Stimulated activated CD8-positive, alpha-beta memory T cell treated with anti-CD3 and anti-CD28 coated beads, Interleukin-15, amount 100 ng/mL, for 1 hour (primary cell): ENCODE results near the gene NFS1.

Source experiments
- DNase-seq: peaks from one replicate; pipeline ENCODE4 v3.0.0-alpha.2; 2020; ENCODE audit warnings: low read depth

Gene NFS1

GRCh38 chr20:35640724-35641123 is 58.4 kb downstream of the NFS1 start:
- DNase-seq: no peak

DNA sequence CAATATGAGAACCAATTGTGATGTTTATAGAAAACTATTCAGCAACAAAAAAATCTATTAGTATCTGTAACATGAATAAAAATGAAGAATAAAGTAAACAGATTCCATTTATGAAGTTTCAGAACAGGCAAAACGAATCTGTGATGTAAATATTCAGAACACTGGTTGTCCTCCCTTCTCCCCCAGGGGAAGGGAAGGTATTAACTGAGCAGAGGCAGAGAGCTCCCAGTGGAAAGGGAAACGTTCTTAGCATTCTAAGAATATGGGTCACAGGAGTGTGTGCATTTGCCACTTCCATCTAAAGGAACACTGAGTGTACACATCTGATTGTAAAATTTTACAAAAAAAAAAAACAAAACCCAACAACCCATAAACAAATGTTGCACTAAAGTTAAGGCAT is 60.4 kb downstream of the NFS1 start:
- DNase-seq: no peak

DNA sequence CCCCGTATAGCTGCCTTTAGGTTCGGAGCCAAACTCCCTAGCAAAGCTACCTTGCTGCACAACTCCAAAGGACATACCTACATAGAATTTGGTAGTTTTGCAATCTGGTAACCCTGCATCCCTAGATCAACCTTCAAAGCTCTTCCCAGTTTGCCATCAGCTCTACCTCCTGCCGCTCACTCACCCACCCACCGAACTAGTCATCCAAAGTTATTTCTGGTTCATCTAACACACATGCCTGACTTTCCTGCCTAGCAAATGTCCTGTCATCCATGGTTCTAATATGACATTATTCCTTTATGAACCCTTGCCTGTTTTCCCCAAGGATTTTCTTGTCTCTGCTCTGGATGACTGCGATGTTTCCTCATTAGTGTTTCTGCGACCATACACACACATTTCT is 61.9 kb downstream of the NFS1 start:
- no peak for DNase-seq

DNA sequence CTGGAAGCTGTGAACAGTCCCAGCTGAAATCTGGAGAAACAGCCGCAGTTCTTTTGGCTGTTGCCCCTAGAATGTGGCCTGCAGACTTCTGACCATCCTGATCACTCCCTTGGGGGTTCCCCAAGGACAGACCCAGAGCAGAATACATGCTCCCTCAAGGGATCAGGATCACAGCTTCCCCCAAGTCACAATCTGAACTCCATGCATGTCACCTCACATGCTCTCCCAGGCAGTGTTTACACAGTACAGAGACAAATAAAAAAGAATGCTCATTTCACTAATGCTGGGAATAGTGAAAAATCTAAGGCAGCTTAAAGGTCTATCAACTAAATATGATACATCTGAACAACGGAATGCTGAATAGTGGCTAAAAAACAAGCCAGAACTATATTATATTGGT is 63.1 kb downstream of the NFS1 start:
- no peak for DNase-seq

- DNase-seq: no peak
These were observed 63.5 kb downstream of the NFS1 start for GRCh38 chr20:35635652-35636051.

DNA sequence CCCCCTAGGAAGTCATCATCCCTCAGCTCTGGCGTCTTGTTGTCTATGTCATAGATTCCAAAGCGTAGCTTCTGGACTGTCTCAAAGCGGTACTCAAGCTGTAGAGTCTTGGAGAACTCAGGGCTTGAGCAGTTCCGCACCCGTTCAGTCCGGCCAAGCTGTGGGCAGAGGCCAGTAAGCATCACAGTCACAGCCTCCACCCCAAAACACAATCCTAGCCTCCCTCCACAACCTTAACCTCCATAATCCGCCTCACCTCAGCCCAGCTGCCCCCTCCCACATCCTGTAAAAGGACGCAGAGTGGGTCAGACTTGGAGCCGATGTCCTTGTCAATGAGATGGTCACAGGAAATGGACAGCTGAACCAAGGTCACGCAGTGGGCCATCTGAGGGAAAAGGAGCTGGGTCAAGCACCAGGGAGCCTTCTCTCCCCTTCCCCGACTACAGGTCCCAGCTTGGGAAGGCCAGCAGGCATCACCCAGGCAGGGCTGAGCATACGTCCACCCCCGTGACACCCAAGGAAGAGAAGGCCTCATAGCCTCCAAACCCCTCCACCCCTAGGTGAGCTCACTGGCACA is 66.5 kb downstream of the NFS1 start:
- no peak for DNase-seq

GRCh38 chr20:35630636-35631035 is 68.5 kb downstream of the NFS1 start:
- DNase-seq: no peak

- DNase-seq: no peak
These were observed 69.6 kb downstream of the NFS1 start for GRCh38 chr20:35629427-35630145.

- DNase-seq: no peak
These were observed 72.0 kb downstream of the NFS1 start for GRCh38 chr20:35627121-35627520.

- DNase-seq: no peak
These were observed 72.7 kb downstream of the NFS1 start for GRCh38 chr20:35626386-35627001.

GRCh38 chr20:35625584-35626385 is 73.4 kb downstream of the NFS1 start:
- no peak for DNase-seq

DNA sequence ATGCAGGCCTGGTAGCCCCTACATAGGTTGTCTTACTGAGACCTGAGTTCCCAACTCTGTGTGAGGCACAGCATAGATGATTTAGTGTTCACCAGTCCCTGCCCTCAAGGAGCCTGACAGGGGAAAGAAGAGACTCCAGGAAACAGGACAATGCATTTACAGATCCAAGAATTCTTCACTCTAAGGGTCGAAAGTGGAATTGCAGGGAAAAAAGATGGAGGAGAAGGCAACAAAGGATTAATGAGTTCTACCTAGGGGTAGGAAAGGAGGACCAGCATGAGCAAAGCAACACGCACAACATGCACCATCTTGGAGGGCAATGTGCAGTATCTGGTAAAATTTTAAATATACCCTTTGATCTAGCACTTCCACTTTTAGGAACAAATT is 77.6 kb downstream of the NFS1 start:
- no peak for DNase-seq

DNA sequence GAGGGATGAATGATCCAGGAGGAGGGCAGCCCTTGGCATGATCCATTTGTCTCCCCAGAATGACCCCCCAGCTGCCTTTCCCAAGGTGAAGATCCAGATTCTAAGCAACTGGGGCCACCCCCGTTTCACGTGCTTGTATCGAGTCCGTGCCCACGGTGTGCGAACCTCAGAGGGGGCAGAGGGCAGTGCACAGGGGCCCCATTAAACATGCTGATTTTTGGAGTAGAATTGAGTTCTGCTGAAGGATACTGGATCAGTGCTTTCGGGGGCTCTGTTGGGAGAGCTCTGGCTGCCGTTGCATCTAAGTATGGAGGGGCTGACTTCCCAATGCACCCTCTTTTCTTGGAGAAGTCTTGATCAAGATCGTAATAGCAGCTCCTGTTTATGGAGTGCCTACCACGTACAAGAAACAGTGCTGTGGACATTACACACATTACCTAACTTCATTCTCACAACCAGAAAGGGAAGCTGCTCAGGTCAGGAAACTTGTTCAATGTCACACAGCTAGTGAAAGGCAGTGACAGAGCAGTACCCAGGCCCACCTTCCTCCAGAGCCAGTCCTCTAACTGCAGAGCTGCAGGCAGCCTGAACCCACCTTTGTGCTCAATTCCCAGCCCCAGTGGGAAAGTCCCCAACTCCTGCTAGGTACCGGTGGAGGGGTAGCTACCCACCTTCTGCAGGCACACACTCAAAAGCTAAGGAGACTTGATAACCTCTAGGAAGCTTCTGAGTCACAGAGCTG is 78.2 kb downstream of the NFS1 start:
- DNase-seq: no peak

- DNase-seq: peak; percentile 58
These were observed 79.7 kb downstream of the NFS1 start for GRCh38 chr20:35619196-35620095.

GRCh38 chr20:35618263-35619131 is 80.7 kb downstream of the NFS1 start:
- DNase-seq: no peak
